H9 (cell line): ENCODE measurements around the gene TEAD1. TPM values are rescaled to one million over a fixed set of nuclear protein-coding genes. Genes with fewer than 3 reads are reported as not detected.

Source experiments
- DNase-seq: peaks from one replicate; pipeline ENCODE4 v3.0.0-alpha.2; 2017
- H2AFZ ChIP-seq: one replicate; pipeline ENCODE4 v1.6.1; 2013; ENCODE audit warnings: mild to moderate bottlenecking, low read length, control low read depth, moderate library complexity
- H2AK5ac ChIP-seq: 2 replicates; pipeline ENCODE4 v1.6.1; 2013; ENCODE audit warnings: low read length, control low read depth, mixed read lengths; ENCODE audit not compliant: insufficient read length
- H2BK120ac ChIP-seq: one replicate; pipeline ENCODE4 v1.6.1; 2013; ENCODE audit warnings: low read depth, mild to moderate bottlenecking, low read length, control low read depth, inconsistent platforms; ENCODE audit not compliant: poor library complexity, severe bottlenecking
- H2BK12ac ChIP-seq: 2 replicates; pipeline ENCODE4 v1.6.1; 2013; ENCODE audit warnings: low read length, control low read depth, mixed read lengths, low read depth; ENCODE audit not compliant: insufficient read length
- H2BK15ac ChIP-seq: 2 replicates; pipeline ENCODE4 v1.6.1; 2013; ENCODE audit warnings: low read depth, low read length, control low read depth
- H2BK20ac ChIP-seq: one replicate; pipeline ENCODE4 v1.6.1; 2013; ENCODE audit warnings: low read depth, mild to moderate bottlenecking, low read length, control low read depth, inconsistent platforms; ENCODE audit not compliant: poor library complexity, severe bottlenecking
- H2BK5ac ChIP-seq: 2 replicates; pipeline ENCODE4 v1.6.1; 2013; ENCODE audit warnings: low read length, control low read depth, mixed read lengths; ENCODE audit not compliant: insufficient read length
- H3K14ac ChIP-seq: 2 replicates; pipeline ENCODE4 v1.6.1; 2013; ENCODE audit warnings: low read length, control low read depth; ENCODE audit not compliant: insufficient read depth
- H3K18ac ChIP-seq: 2 replicates; pipeline ENCODE4 v1.6.1; 2013; ENCODE audit warnings: low read depth, mild to moderate bottlenecking, mixed read lengths, low read length, control low read depth; ENCODE audit not compliant: insufficient read length
- H3K23ac ChIP-seq: 2 replicates; pipeline ENCODE4 v1.6.1; 2013; ENCODE audit warnings: low read length, control low read depth, mixed read lengths, low read depth; ENCODE audit not compliant: insufficient read length
- H3K23me2 ChIP-seq: 2 replicates; pipeline ENCODE4 v1.6.1; 2013; ENCODE audit warnings: low read depth, mild to moderate bottlenecking, mixed read lengths, low read length, control low read depth; ENCODE audit not compliant: insufficient read length, poor library complexity, severe bottlenecking
- H3K27ac ChIP-seq: 2 replicates; pipeline ENCODE4 v1.5.1; 2013; ENCODE audit warnings: low read length, control low read depth, mixed read lengths, low read depth; ENCODE audit not compliant: insufficient read length
- H3K27me3 ChIP-seq: 2 replicates; pipeline ENCODE4 v1.6.1; 2013; ENCODE audit warnings: low read length, control low read depth, inconsistent platforms; ENCODE audit not compliant: insufficient read depth
- H3K4ac ChIP-seq: 2 replicates; pipeline ENCODE4 v1.6.1; 2013; ENCODE audit warnings: low read depth, mild to moderate bottlenecking, control low read depth, inconsistent platforms, low read length, moderate library complexity
- H3K4me1 ChIP-seq: 2 replicates; pipeline ENCODE4 v1.6.1; 2013; ENCODE audit warnings: low read length, control low read depth, inconsistent platforms; ENCODE audit not compliant: insufficient read depth
- H3K4me2 ChIP-seq: 2 replicates; pipeline ENCODE4 v1.6.1; 2013; ENCODE audit warnings: low read length, control low read depth, mixed read lengths; ENCODE audit not compliant: insufficient read length, insufficient read depth
- H3K56ac ChIP-seq: 2 replicates; pipeline ENCODE4 v1.6.1; 2013; ENCODE audit warnings: low read depth, mild to moderate bottlenecking, mixed read lengths, low read length, control low read depth; ENCODE audit not compliant: insufficient read length
- H3K79me1 ChIP-seq: 2 replicates; pipeline ENCODE4 v1.6.1; 2013; ENCODE audit warnings: low read depth, mild to moderate bottlenecking, moderate library complexity, low read length, control low read depth, inconsistent platforms; ENCODE audit not compliant: insufficient read depth, poor library complexity, severe bottlenecking
- H3K79me2 ChIP-seq: 2 replicates; pipeline ENCODE4 v1.6.1; 2013; ENCODE audit warnings: low read length, control low read depth, inconsistent platforms; ENCODE audit not compliant: insufficient read depth
- H3K9ac ChIP-seq: 2 replicates; pipeline ENCODE4 v1.6.1; 2013; ENCODE audit warnings: low read length, control low read depth, mixed read lengths; ENCODE audit not compliant: insufficient read length; ENCODE audit errors: extremely low read depth
- H3K9me3 ChIP-seq: one replicate; pipeline ENCODE4 v1.6.1; 2013; ENCODE audit warnings: low read depth, low read length, inconsistent platforms; ENCODE audit not compliant: control insufficient read depth
- H3T11ph ChIP-seq: one replicate; pipeline ENCODE4 v1.6.1; 2013; ENCODE audit warnings: mild to moderate bottlenecking, low read length, control low read depth, inconsistent platforms
- H4K20me1 ChIP-seq: one replicate; pipeline ENCODE4 v1.6.1; 2013; ENCODE audit not compliant: control insufficient read depth, insufficient read length, insufficient read depth
- H4K5ac ChIP-seq: 2 replicates; pipeline ENCODE4 v1.6.1; 2013; ENCODE audit warnings: low read depth, mild to moderate bottlenecking, mixed read lengths, low read length, control low read depth; ENCODE audit not compliant: insufficient read length
- H4K8ac ChIP-seq: replicated peaks from 2 replicates; pipeline ENCODE4 v1.6.1; 2013; ENCODE audit warnings: low read length, control low read depth, mixed read lengths, low read depth; ENCODE audit not compliant: insufficient read length
- H4K91ac ChIP-seq: 2 replicates; pipeline ENCODE4 v1.6.1; 2013; ENCODE audit warnings: low read depth, mild to moderate bottlenecking, moderate library complexity, mixed read lengths, low read length, control low read depth; ENCODE audit not compliant: insufficient read length
- H3K27ac Mint-ChIP-seq, 3 experiments: 2 replicates in 2 of 3; 3 replicates in 1 of 3; pipeline ENCODE4 v1.8.0; 2020 to 2021; ENCODE audit warnings: mixed read lengths in 3 of 3, mild to moderate bottlenecking in 1 of 3, moderate library complexity in 1 of 3
- H3K27me3 Mint-ChIP-seq: 2 replicates; pipeline ENCODE4 v1.8.0; 2021; ENCODE audit warnings: low read depth, mild to moderate bottlenecking, moderate library complexity, mixed read lengths
- H3K36me3 Mint-ChIP-seq, 3 experiments: 2 replicates in 2 of 3; 3 replicates in 1 of 3; pipeline ENCODE4 v1.8.0; 2020 to 2021; ENCODE audit warnings: low read depth in 3 of 3, mixed read lengths in 3 of 3; ENCODE audit not compliant: insufficient read depth in 1 of 3
- H3K4me1 Mint-ChIP-seq, 2 experiments: 2 replicates each; pipeline ENCODE4 v1.8.0; 2020; ENCODE audit warnings: mixed read lengths in 2 of 2
- H3K4me3 Mint-ChIP-seq, 2 experiments: 2 replicates in 1 of 2; 3 replicates in 1 of 2; pipeline ENCODE4 v1.8.0; 2020 to 2021; ENCODE audit warnings: mild to moderate bottlenecking in 2 of 2, mixed read lengths in 2 of 2, moderate library complexity in 1 of 2
- H3K9me3 Mint-ChIP-seq, 2 experiments: 2 replicates in 1 of 2; 3 replicates in 1 of 2; pipeline ENCODE4 v1.8.0; 2020; ENCODE audit warnings: mild to moderate bottlenecking in 2 of 2, mixed read lengths in 2 of 2, moderate library complexity in 1 of 2
- WGBS: extraction: QIAGEN DNeasy Blood & Tissue Kit; methylation state at CpG from one replicate; pipeline ENCODE4 v1.1.7; 2013; ENCODE audit warnings: missing lambda C conversion rate, low lambda C conversion rate, mixed read lengths; ENCODE audit not compliant: insufficient read length; ENCODE audit errors: extremely low coverage; 5-methylcytosine and 5-hydroxymethylcytosine counted together
- total RNA-seq: library from RNA; stranded (reverse); gene quantifications from 2 replicates; pipeline ENCODE4 v1.2.1, GENCODE V29; 2021
- TF ChIP-seq, protein P1 (sequence below): fragments of 200-600 bp; sonication (generic); conservative IDR thresholded peaks from 3 replicates; pipeline ENCODE4 v1.8.0; 2021; ENCODE audit warnings: antibody characterized with exemption, mild to moderate bottlenecking

TEAD1 gene
- total RNA-seq, 1 experiment from 2014 or later, result 75.1 TPM

DNA sequence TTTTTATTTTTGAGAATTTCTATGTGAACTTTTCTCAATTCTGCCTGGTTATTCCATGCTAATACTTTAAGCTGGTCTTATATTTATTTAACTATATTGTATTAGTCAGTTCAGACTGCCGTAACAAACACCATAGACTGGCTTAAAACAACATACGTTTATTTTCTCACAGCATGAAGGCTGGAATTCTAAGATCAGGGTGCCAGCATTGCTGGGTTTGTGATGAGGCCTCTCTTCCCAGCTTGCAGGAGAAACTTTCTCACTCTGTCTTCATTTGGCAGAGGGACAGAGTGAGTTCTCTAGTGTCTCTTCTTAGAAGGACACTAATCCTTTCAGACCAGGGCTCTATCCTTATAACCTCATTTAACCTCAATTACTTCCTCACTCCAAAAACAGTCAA is 16.2 kb upstream of the TEAD1 start:
- H3K18ac ChIP-seq, result no peak overlapping the region
- H3T11ph ChIP-seq, result no peak overlapping the region
- no peaks in the 10 kb centered on the region for H3K4me1 ChIP-seq
- no peak overlapping the region for H2BK15ac ChIP-seq
- H3K27ac Mint-ChIP-seq, result no peak overlapping the region
- H3K9me3 Mint-ChIP-seq, result peaks cover 16 to 21% of the 10 kb centered on the region in 2 experiments
- H3K27ac ChIP-seq, result no peak overlapping the region
- H3K27me3 ChIP-seq, result no peaks in the 10 kb centered on the region
- no peak overlapping the region for H4K91ac ChIP-seq
- H2BK120ac ChIP-seq, result no peak overlapping the region
- H4K8ac ChIP-seq, result no peak overlapping the region
- no peak overlapping the region for H3K4me2 ChIP-seq
- H3K9me3 ChIP-seq, result no peaks in the 10 kb centered on the region
- no CpG with 5 or more reads among the region's 2 CpGs for WGBS
- H2AFZ ChIP-seq, result no peak overlapping the region
- TF ChIP-seq, protein P1, sequence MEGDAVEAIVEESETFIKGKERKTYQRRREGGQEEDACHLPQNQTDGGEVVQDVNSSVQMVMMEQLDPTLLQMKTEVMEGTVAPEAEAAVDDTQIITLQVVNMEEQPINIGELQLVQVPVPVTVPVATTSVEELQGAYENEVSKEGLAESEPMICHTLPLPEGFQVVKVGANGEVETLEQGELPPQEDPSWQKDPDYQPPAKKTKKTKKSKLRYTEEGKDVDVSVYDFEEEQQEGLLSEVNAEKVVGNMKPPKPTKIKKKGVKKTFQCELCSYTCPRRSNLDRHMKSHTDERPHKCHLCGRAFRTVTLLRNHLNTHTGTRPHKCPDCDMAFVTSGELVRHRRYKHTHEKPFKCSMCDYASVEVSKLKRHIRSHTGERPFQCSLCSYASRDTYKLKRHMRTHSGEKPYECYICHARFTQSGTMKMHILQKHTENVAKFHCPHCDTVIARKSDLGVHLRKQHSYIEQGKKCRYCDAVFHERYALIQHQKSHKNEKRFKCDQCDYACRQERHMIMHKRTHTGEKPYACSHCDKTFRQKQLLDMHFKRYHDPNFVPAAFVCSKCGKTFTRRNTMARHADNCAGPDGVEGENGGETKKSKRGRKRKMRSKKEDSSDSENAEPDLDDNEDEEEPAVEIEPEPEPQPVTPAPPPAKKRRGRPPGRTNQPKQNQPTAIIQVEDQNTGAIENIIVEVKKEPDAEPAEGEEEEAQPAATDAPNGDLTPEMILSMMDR, result no peak
- H3K23me2 ChIP-seq, result no peaks in the 10 kb centered on the region
- H3K36me3 Mint-ChIP-seq, result peaks cover 5 to 18% (median 6%) of the 10 kb centered on the region in 3 experiments; a peak in 6 of 7 replicates
- no peak overlapping the region for H3K14ac ChIP-seq
- DNase-seq, result no peak
- H2BK12ac ChIP-seq, result no peak overlapping the region
- no peak overlapping the region for H2BK5ac ChIP-seq
- H3K4me1 Mint-ChIP-seq, result no peaks in the 10 kb centered on the region; a peak in 1 of 4 replicates
- no peak overlapping the region for H3K23ac ChIP-seq
- no peaks in the 10 kb centered on the region for H3K79me2 ChIP-seq
- H3K4ac ChIP-seq, result no peak overlapping the region
- H4K20me1 ChIP-seq, result no peaks in the 10 kb centered on the region
- no peak overlapping the region for H3K9ac ChIP-seq
- H3K79me1 ChIP-seq, result no peaks in the 10 kb centered on the region
- no peak overlapping the region for H3K4me3 Mint-ChIP-seq
- no peak overlapping the region for H4K5ac ChIP-seq
- H3K27me3 Mint-ChIP-seq, result peaks cover 6% of the 10 kb centered on the region; the same call in 1 of the 2 replicates
- no peak overlapping the region for H3K56ac ChIP-seq
- H2AK5ac ChIP-seq, result no peak overlapping the region
- H2BK20ac ChIP-seq, result no peak overlapping the region
